Measurements from ENCODE around the gene PLIN5.

The PLIN5 gene

DNA sequence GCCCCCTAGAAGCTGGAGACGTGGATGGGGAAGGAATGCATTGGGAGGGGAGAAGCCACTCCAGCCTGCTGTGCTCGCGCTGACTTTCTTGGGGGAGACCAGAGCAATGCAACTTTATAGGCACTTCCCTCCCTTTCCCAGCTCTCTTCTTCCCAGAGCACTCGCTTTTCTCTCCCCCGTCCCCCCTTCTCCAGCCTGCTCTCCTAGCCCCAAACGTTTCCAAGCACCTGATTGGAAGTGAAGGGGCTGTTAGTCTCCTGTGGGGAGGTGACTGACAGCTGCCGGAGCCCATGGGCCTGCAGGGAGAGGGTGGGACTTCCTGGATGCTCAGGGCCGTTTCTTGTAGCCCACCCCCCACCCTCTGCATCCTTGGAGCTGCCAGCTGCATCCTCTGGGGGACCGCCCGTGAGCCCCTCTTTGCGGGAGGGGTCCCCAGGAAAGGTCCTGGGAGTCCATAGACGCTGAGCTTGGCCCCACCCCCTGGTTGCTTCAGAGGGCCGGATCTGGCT, 60.5 kb downstream of the PLIN5 start:
- DNase-seq (ENCODE audit: extremely low read depth, low read depth), result no peak
- TF ChIP-seq, protein P1, sequence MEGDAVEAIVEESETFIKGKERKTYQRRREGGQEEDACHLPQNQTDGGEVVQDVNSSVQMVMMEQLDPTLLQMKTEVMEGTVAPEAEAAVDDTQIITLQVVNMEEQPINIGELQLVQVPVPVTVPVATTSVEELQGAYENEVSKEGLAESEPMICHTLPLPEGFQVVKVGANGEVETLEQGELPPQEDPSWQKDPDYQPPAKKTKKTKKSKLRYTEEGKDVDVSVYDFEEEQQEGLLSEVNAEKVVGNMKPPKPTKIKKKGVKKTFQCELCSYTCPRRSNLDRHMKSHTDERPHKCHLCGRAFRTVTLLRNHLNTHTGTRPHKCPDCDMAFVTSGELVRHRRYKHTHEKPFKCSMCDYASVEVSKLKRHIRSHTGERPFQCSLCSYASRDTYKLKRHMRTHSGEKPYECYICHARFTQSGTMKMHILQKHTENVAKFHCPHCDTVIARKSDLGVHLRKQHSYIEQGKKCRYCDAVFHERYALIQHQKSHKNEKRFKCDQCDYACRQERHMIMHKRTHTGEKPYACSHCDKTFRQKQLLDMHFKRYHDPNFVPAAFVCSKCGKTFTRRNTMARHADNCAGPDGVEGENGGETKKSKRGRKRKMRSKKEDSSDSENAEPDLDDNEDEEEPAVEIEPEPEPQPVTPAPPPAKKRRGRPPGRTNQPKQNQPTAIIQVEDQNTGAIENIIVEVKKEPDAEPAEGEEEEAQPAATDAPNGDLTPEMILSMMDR (IDR thresholded peaks at IDR 0.05; ENCODE audit: low read depth, low read length), result no peak

DNA sequence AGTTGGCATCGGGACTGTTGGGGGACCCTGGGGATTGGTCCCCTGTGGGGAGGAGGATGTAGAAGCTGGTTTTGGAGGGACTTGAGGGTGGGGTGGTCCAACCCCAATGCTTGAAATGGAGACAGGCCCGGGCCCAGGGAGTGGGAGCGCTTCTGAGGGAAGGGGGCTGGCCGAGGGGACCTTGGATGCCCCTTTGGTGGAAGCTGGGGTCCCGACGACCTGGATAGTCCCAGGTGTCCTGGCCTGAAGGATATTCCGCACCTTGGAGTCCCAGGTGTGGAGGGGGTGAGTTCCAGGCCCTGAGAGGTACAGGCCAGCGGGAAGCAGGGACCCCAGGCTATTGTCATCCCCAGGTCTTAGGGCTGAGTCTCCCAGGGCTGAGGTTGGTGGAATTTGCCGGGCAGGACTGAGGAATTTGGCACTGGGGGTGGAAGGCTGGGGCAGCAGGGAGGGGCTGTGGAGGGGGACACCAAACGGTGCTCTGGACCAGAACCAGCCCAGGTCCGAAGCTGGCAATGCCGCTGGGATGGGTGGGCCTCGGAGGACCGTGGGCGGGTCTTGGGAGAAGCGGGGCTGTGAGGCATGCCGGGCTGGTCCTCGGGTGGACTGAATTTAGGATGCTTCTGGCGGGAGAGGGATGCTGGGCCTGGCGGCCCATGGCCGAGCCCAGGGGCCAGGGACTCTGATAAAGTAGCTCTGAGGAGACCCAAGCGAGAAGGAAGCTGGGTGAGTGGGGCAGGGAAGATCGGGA, 61.1 kb downstream of the PLIN5 start:
- no peak for DNase-seq (ENCODE audit: extremely low read depth, low read depth)
- TF ChIP-seq, protein P1 (IDR thresholded peaks at IDR 0.05; ENCODE audit: low read depth, low read length), result no peak

DNA sequence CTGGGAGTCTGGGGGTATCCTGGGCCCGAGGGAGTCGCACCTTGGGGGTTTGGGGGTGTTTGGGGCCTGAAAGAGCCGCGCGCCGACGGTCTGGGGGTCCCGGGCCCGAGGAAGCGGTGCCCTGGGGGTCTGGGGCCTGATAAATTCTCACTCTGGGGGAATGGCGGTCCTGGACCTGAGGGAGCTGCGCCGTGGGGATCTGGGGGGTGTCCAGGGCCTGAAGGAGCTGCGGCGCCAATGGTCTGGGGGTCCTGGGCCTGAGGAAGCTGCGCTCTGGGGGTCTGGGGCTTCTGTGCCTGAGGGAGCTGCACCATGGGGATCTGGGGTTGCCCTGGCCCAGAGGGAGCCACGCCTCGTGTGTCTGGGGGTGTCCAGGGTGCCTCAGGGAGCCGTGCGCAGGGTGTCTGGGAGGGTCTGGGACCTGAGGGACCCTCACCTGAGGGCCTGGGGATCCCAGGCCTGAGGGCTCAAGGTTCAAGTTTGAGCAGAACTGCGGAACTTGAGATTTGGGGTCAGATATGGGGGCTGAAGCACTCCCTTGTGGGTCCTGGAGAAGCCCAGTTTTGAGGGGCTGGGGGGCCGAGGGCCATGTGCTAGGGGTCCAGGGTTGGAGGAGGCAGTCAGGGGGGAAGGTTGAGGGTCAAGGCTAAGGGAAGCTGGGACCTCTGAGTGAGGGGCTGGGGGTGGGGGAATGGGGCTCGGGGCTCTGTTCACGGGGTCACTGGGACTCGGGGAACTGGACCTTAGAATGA, 61.8 kb downstream of the PLIN5 start:
- no peak for DNase-seq (ENCODE audit: extremely low read depth, low read depth)
- TF ChIP-seq, protein P1 (IDR thresholded peaks at IDR 0.05; ENCODE audit: low read depth, low read length), result no peak
